ENCODE results near the gene TTC34.

GRCh38 chr1:2819429-2819828 lies 17.9 kb upstream of the TTC34 start:
- TF ChIP-seq CTCF (IDR thresholded peaks at IDR 0.05) (no peak), POLR2AphosphoS5 (IDR thresholded peaks at IDR 0.05) (no peak)
